Activated T-helper 1 cell treated with anti-CD3 and anti-CD28 coated beads, Interleukin-12 subunit alpha, Interleukin-12 subunit beta, Interleukin-2, Interleukin-4 antibody, amounts not matched to agents 30 ng/mL and 10 ng/mL and 1 ng/mL, durations not matched to agents 14 hours and 24 hours and 36 hours (primary cell): ENCODE data around the gene DNAAF8. TPM values are rescaled to one million over a fixed set of nuclear protein-coding genes. Genes with fewer than 3 reads are reported as not detected.

Experiments used
- DNase-seq: peaks from one replicate; pipeline ENCODE4 v3.0.0; 2021; ENCODE audit warnings: low spot score
- H3K27ac Mint-ChIP-seq: one replicate; pipeline ENCODE4 v1.8.0; 2021; ENCODE audit warnings: mild to moderate bottlenecking, mixed read lengths
- H3K27me3 Mint-ChIP-seq: one replicate; pipeline ENCODE4 v1.8.0; 2022; ENCODE audit warnings: mild to moderate bottlenecking, moderate library complexity, mixed read lengths; ENCODE audit not compliant: insufficient read depth
- H3K36me3 Mint-ChIP-seq: one replicate; pipeline ENCODE4 v1.8.0; 2021; ENCODE audit warnings: low read depth, mixed read lengths
- H3K4me1 Mint-ChIP-seq: one replicate; pipeline ENCODE4 v1.8.0; 2021; ENCODE audit warnings: low read depth, mixed read lengths
- H3K4me3 Mint-ChIP-seq: one replicate; pipeline ENCODE4 v1.8.0; 2021; ENCODE audit warnings: mild to moderate bottlenecking, moderate library complexity, mixed read lengths
- H3K9me3 Mint-ChIP-seq: one replicate; pipeline ENCODE4 v1.8.0; 2021; ENCODE audit warnings: mixed read lengths
- intact Hi-C: fragments of 100-400 bp; cut with micrococcal nuclease; formaldehyde crosslinking; loops from one replicate; pipeline ENCODE4 v1.15.1; 2024
- total RNA-seq: library from RNA; stranded (reverse); gene quantifications from 2 replicates; pipeline ENCODE4 v1.2.3, GENCODE V29; 2022

DNAAF8 gene
- total RNA-seq, 1 donor from 2014 or later, result not detected

GRCh38 chr16:4788910-4789309 lies 54.6 kb downstream of the DNAAF8 start:
- Mint-ChIP-seq H3K4me3 (no peak overlapping the region), H3K36me3 (no peaks in the 10 kb centered on the region), H3K4me1 (peaks cover 6% of the 10 kb centered on the region), H3K9me3 (no peaks in the 10 kb centered on the region), H3K27me3 (peaks cover 2% of the 10 kb centered on the region), H3K27ac (no peak overlapping the region)
- intact Hi-C loops, result no loop called here
- DNase-seq, result no peak

- Mint-ChIP-seq H3K4me3 (no peak overlapping the region), H3K9me3 (no peaks in the 10 kb centered on the region), H3K27ac (no peak overlapping the region), H3K27me3 (peaks cover 2% of the 10 kb centered on the region), H3K4me1 (peaks cover 6% of the 10 kb centered on the region), H3K36me3 (no peaks in the 10 kb centered on the region)
- intact Hi-C loops, result no loop called here
- no peak for DNase-seq
Measured at GRCh38 chr16:4790261-4790660, 55.9 kb downstream of the DNAAF8 start.

DNA sequence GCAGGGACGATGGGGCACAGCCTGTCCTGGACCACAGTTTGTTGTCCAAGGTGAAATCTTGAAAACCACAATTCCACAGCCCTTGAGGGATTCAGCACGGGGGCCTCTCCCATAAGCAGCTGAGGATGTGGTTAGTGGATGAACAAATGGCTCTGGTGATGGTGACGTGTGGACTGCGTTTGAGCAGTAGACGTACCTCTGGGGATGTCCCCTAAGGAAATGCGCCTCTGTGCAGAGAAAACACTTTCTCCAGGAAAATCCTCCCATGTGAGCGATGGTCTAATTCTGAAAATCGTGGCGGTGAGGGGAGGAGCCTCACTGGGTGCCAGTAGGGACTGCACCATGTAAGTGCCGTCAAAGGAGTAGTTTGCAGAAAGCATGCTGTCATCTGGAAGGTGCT lies 56.5 kb downstream of the DNAAF8 start:
- no peaks in the 10 kb centered on the region for H3K36me3 Mint-ChIP-seq
- intact Hi-C loops, result no loop called here
- peaks cover 6% of the 10 kb centered on the region for H3K4me1 Mint-ChIP-seq
- H3K27me3 Mint-ChIP-seq, result peaks cover 2% of the 10 kb centered on the region
- DNase-seq, result no peak
- no peak overlapping the region for H3K27ac Mint-ChIP-seq
- no peak overlapping the region for H3K4me3 Mint-ChIP-seq
- H3K9me3 Mint-ChIP-seq, result no peaks in the 10 kb centered on the region

- Mint-ChIP-seq H3K9me3 (no peaks in the 10 kb centered on the region), H3K36me3 (no peaks in the 10 kb centered on the region), H3K4me3 (no peak overlapping the region), H3K27ac (no peak overlapping the region), H3K27me3 (peaks cover 1% of the 10 kb centered on the region), H3K4me1 (peaks cover 6% of the 10 kb centered on the region)
- intact Hi-C loops, result no loop called here
- no peak for DNase-seq
Measured at GRCh38 chr16:4792951-4793513, 58.7 kb downstream of the DNAAF8 start.

- Mint-ChIP-seq H3K4me3 (no peak within 1 kb of the TSS), H3K27me3 (no peaks in the 10 kb centered on the region), H3K27ac (no peak within 1 kb of the TSS), H3K9me3 (no peaks in the 10 kb centered on the region), H3K4me1 (peaks cover 6% of the 10 kb centered on the region), H3K36me3 (no peaks in the 10 kb centered on the region)
- DNase-seq, result no peak
- intact Hi-C loops, result no loop called here
Measured at GRCh38 chr16:4795181-4795827, 61.0 kb downstream of the DNAAF8 start, which contains the start of gene SMIM22. TSS of gene SMIM22 (plus strand) at chr16:4795369. CDS start at chr16:4795735, 366 bp downstream.

GRCh38 chr16:4795828-4796572 lies 61.7 kb downstream of the DNAAF8 start:
- no peaks in the 10 kb centered on the region for H3K27me3 Mint-ChIP-seq
- intact Hi-C loops, result no loop called here
- no peaks in the 10 kb centered on the region for H3K36me3 Mint-ChIP-seq
- H3K4me1 Mint-ChIP-seq, result peaks cover 4% of the 10 kb centered on the region
- no peak overlapping the region for H3K27ac Mint-ChIP-seq
- no peak for DNase-seq
- H3K9me3 Mint-ChIP-seq, result no peaks in the 10 kb centered on the region
- no peak overlapping the region for H3K4me3 Mint-ChIP-seq

GRCh38 chr16:4796982-4797804 lies 62.9 kb downstream of the DNAAF8 start:
- Mint-ChIP-seq H3K4me3 (no peak overlapping the region), H3K27me3 (no peaks in the 10 kb centered on the region), H3K9me3 (no peaks in the 10 kb centered on the region)

DNA sequence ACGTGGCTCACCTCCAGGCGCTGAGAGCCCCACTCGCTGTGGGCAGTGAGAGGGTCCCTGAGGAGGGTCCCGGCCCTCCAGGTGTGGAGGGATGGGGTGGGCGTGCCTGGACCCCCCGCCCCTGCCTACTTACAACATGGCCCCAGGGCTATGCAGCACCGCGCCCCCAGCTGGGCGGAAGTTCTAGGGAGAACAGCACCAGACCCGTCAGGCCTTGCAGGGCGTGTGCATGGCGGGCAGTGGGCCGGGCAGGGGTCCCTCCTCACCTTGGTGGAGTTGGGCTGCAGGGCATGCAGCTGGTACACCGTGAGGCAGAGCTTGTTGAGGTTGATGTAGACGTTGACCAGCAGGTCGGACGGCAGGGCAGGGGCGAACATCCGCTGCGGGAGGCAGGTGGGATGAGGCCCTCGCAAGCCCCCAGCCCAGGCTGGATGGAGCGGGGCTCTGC lies 63.5 kb downstream of the DNAAF8 start:
- intact Hi-C loops, result no loop called here
- Mint-ChIP-seq H3K27me3 (no peaks in the 10 kb centered on the region), H3K4me1 (no peaks in the 10 kb centered on the region), H3K36me3 (no peaks in the 10 kb centered on the region), H3K4me3 (no peak overlapping the region), H3K27ac (no peak overlapping the region), H3K9me3 (no peaks in the 10 kb centered on the region)
- DNase-seq, result no peak

More at GRCh38 chr16:4796982-4797804, 62.9 kb downstream of the DNAAF8 start:
- intact Hi-C loops, result no loop called here
- H3K27ac Mint-ChIP-seq, result no peak overlapping the region
- no peak for DNase-seq
- H3K4me1 Mint-ChIP-seq, result no peaks in the 10 kb centered on the region
- no peaks in the 10 kb centered on the region for H3K36me3 Mint-ChIP-seq

DNA sequence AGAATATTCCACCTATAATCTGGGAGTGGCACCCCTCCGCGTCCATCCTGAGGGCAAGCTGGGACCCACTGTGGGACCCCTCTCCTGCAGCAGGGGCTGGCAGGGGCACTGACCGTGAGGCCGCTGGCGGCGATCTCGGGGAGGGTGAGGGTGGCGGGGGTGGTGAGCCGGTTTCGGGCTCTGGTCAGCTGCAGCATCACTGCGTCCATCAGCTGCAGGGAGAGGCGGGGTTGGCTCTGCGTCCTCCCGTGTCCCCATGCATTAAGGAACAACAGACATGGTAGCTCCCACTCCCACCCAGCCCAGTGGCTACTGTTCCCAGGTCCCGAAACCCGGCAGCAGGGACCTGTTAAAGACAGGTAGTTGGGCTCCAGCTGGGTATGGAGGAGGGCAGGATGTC lies 64.1 kb downstream of the DNAAF8 start:
- H3K27me3 Mint-ChIP-seq, result no peaks in the 10 kb centered on the region
- no peak overlapping the region for H3K27ac Mint-ChIP-seq
- H3K4me1 Mint-ChIP-seq, result peaks cover 6% of the 10 kb centered on the region
- no peak for DNase-seq
- intact Hi-C loops, result no loop called here
- no peaks in the 10 kb centered on the region for H3K36me3 Mint-ChIP-seq
- no peaks in the 10 kb centered on the region for H3K9me3 Mint-ChIP-seq
- H3K4me3 Mint-ChIP-seq, result no peak overlapping the region

Other genes with a start within 250 kb of the DNAAF8 start
- gene CDIP1, start 195.8 kb upstream of the DNAAF8 start, total RNA-seq, result 61.6 and 62.7 TPM in 2 replicates
- 0.17 TPM in 1 of 2 replicates, not detected in the other for gene C16orf96, start 178.2 kb upstream of the DNAAF8 start, total RNA-seq
- gene UBALD1, start 119.6 kb upstream of the DNAAF8 start, total RNA-seq, result 23.1 and 26.2 TPM in 2 replicates
- 110 and 119 TPM in 2 replicates for gene MGRN1, start 109.7 kb upstream of the DNAAF8 start, total RNA-seq
- gene NUDT16L1, start 41.0 kb upstream of the DNAAF8 start, total RNA-seq, result 39.9 and 41.9 TPM in 2 replicates
- 21.1 and 25.8 TPM in 2 replicates for gene ANKS3, start 266 bp upstream of the DNAAF8 start, total RNA-seq
- 16.6 and 17.4 TPM in 2 replicates for gene ZNF500, start 32.6 kb downstream of the DNAAF8 start, total RNA-seq
- gene SEPTIN12, start 53.8 kb downstream of the DNAAF8 start, total RNA-seq, result not detected in 2 replicates
- not detected in 2 replicates for gene SMIM22, start 60.8 kb downstream of the DNAAF8 start, total RNA-seq
- 3.3 and 3.5 TPM in 2 replicates for gene ROGDI, start 68.1 kb downstream of the DNAAF8 start, total RNA-seq
- gene GLYR1, start 112.8 kb downstream of the DNAAF8 start, total RNA-seq, result 119 and 120 TPM in 2 replicates
- 39.6 and 42.6 TPM in 2 replicates for gene UBN1, start 112.9 kb downstream of the DNAAF8 start, total RNA-seq
- not detected in 2 replicates for gene PPL, start 202.6 kb downstream of the DNAAF8 start, total RNA-seq
- gene SEC14L5, start 223.8 kb downstream of the DNAAF8 start, total RNA-seq, result not detected in 2 replicates